8988T (cell line): ENCODE data around the gene PTS.

ENCODE experiments used
- DNase-seq: peaks from one replicate; pipeline ENCODE4 v3.0.0; 2011

Gene PTS

GRCh38 chr11:112222303-112222702 lies 3.9 kb upstream of the PTS start:
- no peak for DNase-seq

- no peak for DNase-seq
Measured at GRCh38 chr11:112223121-112223520, 3.1 kb upstream of the PTS start.

GRCh38 chr11:112223754-112224532 lies 2.3 kb upstream of the PTS start:
- DNase-seq, result no peak

GRCh38 chr11:112225753-112226061 lies 521 bp upstream of the PTS start:
- no peak for DNase-seq

GRCh38 chr11:112226831-112227401 lies 688 bp downstream of the PTS start:
- peak; percentile 26 for DNase-seq

- no peak for DNase-seq
Measured at GRCh38 chr11:112227471-112227870, 1.2 kb downstream of the PTS start.

GRCh38 chr11:112228706-112229105 lies 2.5 kb downstream of the PTS start:
- no peak for DNase-seq

- DNase-seq, result no peak
Measured at GRCh38 chr11:112229159-112229558, 2.9 kb downstream of the PTS start.

GRCh38 chr11:112229746-112230433 lies 3.7 kb downstream of the PTS start:
- no peak for DNase-seq

GRCh38 chr11:112231952-112232351 lies 5.7 kb downstream of the PTS start:
- DNase-seq, result no peak

GRCh38 chr11:112235750-112236390 lies 9.6 kb downstream of the PTS start:
- DNase-seq, result no peak

GRCh38 chr11:112237451-112237850 lies 11.2 kb downstream of the PTS start:
- DNase-seq, result no peak

GRCh38 chr11:112238041-112238440 lies 11.8 kb downstream of the PTS start:
- no peak for DNase-seq

- no peak for DNase-seq
Measured at GRCh38 chr11:112241486-112241885, 15.3 kb downstream of the PTS start.

GRCh38 chr11:112247201-112247600 lies 21.0 kb downstream of the PTS start:
- no peak for DNase-seq

- DNase-seq, result no peak
Measured at GRCh38 chr11:112248201-112248600, 22.0 kb downstream of the PTS start.

GRCh38 chr11:112249871-112250610 lies 23.8 kb downstream of the PTS start:
- DNase-seq, result no peak

GRCh38 chr11:112253605-112254242 lies 27.5 kb downstream of the PTS start:
- DNase-seq, result no peak

- no peak for DNase-seq
Measured at GRCh38 chr11:112255067-112255720, 29.0 kb downstream of the PTS start.

- DNase-seq, result no peak
Measured at GRCh38 chr11:112260490-112260889, 34.3 kb downstream of the PTS start, which contains the start of gene PLET1. Gene PLET1 (minus strand): TSS chr11:112260860. CDS start chr11:112260589, 271 bp downstream.

GRCh38 chr11:112265659-112266409 lies 39.6 kb downstream of the PTS start:
- no peak for DNase-seq
